H1 (cell line): ENCODE data around the gene FBXO8.
A peak's percentile ranks its signal among the peaks of the same experiment; 100 is the strongest.

Source experiments
- ATF2 ChIP-seq: IDR thresholded peaks from 2 replicates; pipeline ENCODE4 v1.6.1; 2012; ENCODE audit warnings: low read length, inconsistent platforms
- BRCA1 ChIP-seq: IDR thresholded peaks from 2 replicates; pipeline ENCODE4 v1.6.1; 2012; ENCODE audit warnings: low read depth, low read length, improper control_type of control experiment
- CREB1 ChIP-seq: IDR thresholded peaks from 2 replicates; pipeline ENCODE4 v1.6.1; 2012; ENCODE audit warnings: inconsistent platforms
- CTCF ChIP-seq, 3 experiments: IDR thresholded peaks; 1 replicate in 2 of 3; 2 replicates in 1 of 3; pipeline versions ENCODE4 v1.5.1 to v1.6.1; 2011; ENCODE audit warnings: low read length in 3 of 3, mild to moderate bottlenecking in 3 of 3, inconsistent platforms in 2 of 3, low read depth in 1 of 3, moderate library complexity in 1 of 3; ENCODE audit not compliant: insufficient read depth in 1 of 3; ENCODE audit errors: control extremely low read depth in 1 of 3
- EGR1 ChIP-seq: IDR thresholded peaks from 2 replicates; pipeline ENCODE4 v1.6.1; 2011; ENCODE audit warnings: low read depth, low read length, borderline replicate concordance
- EP300 ChIP-seq, 2 experiments: IDR thresholded peaks; 1 replicate in 1 of 2; 2 replicates in 1 of 2; pipeline ENCODE4 v1.6.1; 2011 to 2012; ENCODE audit warnings: low read depth in 2 of 2, low read length in 2 of 2, mild to moderate bottlenecking in 2 of 2, borderline replicate concordance in 1 of 2, inconsistent platforms in 1 of 2, moderate library complexity in 1 of 2
- EZH2 ChIP-seq: fragments of 200-600 bp; sonication (generic); IDR thresholded peaks from 2 replicates; pipeline ENCODE4 v1.7.1; 2012; ENCODE audit warnings: low read depth, mild to moderate bottlenecking, moderate library complexity, low read length, inconsistent platforms; ENCODE audit not compliant: severe bottlenecking
- HDAC6 ChIP-seq: IDR thresholded peaks from one replicate; pipeline ENCODE4 v1.7.1; 2012; ENCODE audit warnings: low read depth, mild to moderate bottlenecking, inconsistent platforms, low read length, moderate library complexity
- MAFK ChIP-seq: IDR thresholded peaks from 2 replicates; pipeline ENCODE4 v1.6.1; 2012; ENCODE audit warnings: low read depth, mild to moderate bottlenecking, improper control_type of control experiment, low read length
- POLR2A ChIP-seq, 2 experiments: IDR thresholded peaks; 1 replicate in 1 of 2; 2 replicates in 1 of 2; pipeline ENCODE4 v1.6.1; 2011; ENCODE audit warnings: low read depth in 2 of 2, low read length in 2 of 2, mild to moderate bottlenecking in 2 of 2; ENCODE audit errors: control extremely low read depth in 1 of 2
- RAD21 ChIP-seq, 2 experiments: IDR thresholded peaks in 1 of 2; conservative IDR thresholded peaks in 1 of 2; 2 replicates each; pipeline ENCODE4 v1.6.1; 2011; ENCODE audit warnings: low read depth in 2 of 2, low read length in 2 of 2, improper control_type of control experiment in 1 of 2, inconsistent platforms in 1 of 2, mild to moderate bottlenecking in 1 of 2, moderate library complexity in 1 of 2
- SRF ChIP-seq: IDR thresholded peaks from 2 replicates; pipeline ENCODE4 v1.6.1; 2011; ENCODE audit warnings: mild to moderate bottlenecking, low read depth, low read length, moderate library complexity
- YY1 ChIP-seq: IDR thresholded peaks from 2 replicates; pipeline ENCODE4 v1.6.1; 2011; ENCODE audit warnings: low read depth, mild to moderate bottlenecking, low read length
- ZNF274 ChIP-seq: IDR thresholded peaks from 2 replicates; pipeline ENCODE4 v1.7.0; 2012; ENCODE audit warnings: low read length, borderline replicate concordance; ENCODE audit errors: extremely low read depth

- TF ChIP-seq CTCF (IDR thresholded peaks at IDR 0.05; ENCODE audit: control extremely low read depth in 1 of 3, insufficient read depth in 1 of 3, low read depth in 1 of 3, low read length in 3 of 3) (peak in 1 of 3 experiments; percentile 53; a peak in 2 of 4 replicates), MAFK (no peak), ATF2 (no peak), EP300 (IDR thresholded peaks at IDR 0.05; ENCODE audit: borderline replicate concordance in 1 of 2, low read depth in 2 of 2, low read length in 2 of 2) (no peak), BRCA1 (no peak), EGR1 (no peak), SRF (no peak), POLR2A (IDR thresholded peaks at IDR 0.05; ENCODE audit: control extremely low read depth in 1 of 2, low read depth in 2 of 2, low read length in 2 of 2) (no peak), CREB1 (no peak), YY1 (no peak), EZH2 (no peak), HDAC6 (no peak), RAD21 (IDR thresholded peaks at IDR 0.05 in 1 of 2, conservative IDR thresholded peaks at IDR 0.05 in 1 of 2; ENCODE audit: low read depth in 2 of 2, low read length in 2 of 2) (peak; percentile 16 to 34; a peak in 3 of 4 replicates), ZNF274 (no peak)
These were observed 73.1 kb downstream of the FBXO8 start for GRCh38 chr4:174210354-174210753.
